ENCODE measurements around the gene AFG3L2. TPM values are rescaled to one million over a fixed set of nuclear protein-coding genes. Genes with fewer than 3 reads are reported as not detected.
"Not testable (repeated sequence)": the region's sequence is repeated elsewhere in the genome, so short reads cannot be mapped to it uniquely, and the experiment has no call there.

The AFG3L2 gene
- polyA plus RNA-seq (2012; ENCODE audit: insufficient read depth, insufficient read length): 42.8 TPM

DNA sequence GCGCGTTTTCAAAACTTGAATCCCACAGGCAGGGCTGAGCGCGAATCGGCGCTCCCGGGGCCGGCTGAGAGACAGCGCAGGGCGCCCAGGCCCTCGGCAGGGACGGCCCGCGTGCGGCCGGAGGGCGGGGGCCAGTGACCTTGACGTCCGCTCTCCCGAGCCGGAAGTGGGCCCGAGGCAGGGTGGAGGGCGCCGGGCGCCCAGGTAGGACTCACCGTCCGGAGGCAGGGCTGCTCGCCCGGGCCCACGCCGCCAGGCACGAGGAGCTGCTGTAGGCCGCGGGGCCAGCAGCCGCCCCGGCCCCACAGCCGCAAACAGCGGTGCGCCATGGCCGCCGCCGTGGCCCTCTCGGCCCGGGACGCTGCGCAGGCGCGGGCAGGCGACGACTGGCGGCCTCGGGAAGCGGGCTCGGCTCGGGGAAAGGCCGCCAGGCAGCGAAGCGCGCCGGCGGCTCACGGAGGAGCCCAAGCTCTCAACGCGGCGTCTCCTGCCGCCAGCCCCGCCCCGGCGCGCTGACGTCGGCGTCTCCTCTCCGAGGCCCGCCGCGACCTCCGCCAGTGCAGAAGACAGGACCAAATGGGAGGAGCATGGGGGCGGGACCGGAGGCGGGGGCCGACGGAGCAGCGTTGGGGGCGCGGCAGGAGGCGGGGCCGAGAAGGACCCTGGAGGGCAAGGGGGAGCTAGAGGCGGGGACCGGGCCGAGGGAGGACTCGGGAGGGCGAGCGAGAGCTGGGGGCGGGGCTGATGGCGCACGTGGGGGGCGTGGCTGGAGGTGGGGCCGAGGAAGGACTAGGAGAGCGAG is at the start of gene AFG3L2:
AFG3L2 (minus strand) TSS at position 474 of the 802 bp plus-strand sequence; CDS start at position 329, 145 bp downstream.
- DNase-seq (ENCODE audit: low read depth, low spot score): peak; percentile 95
- H3K4me3 ChIP-seq (ENCODE audit: low read length): peak within 1 kb of the TSS; percentile 63

GRCh38 chr18:12424252-12424651 is 47.2 kb upstream of the AFG3L2 start:
- no peak overlapping the region for H3K4me3 ChIP-seq (ENCODE audit: low read length)
- DNase-seq (ENCODE audit: low read depth, low spot score): no peak

GRCh38 chr18:12423820-12424219 is 46.8 kb upstream of the AFG3L2 start:
- DNase-seq (ENCODE audit: low read depth, low spot score): no peak
- H3K4me3 ChIP-seq (ENCODE audit: low read length): no peak overlapping the region

GRCh38 chr18:12423393-12423792 is 46.4 kb upstream of the AFG3L2 start:
- DNase-seq (ENCODE audit: low read depth, low spot score): no peak
- H3K4me3 ChIP-seq (ENCODE audit: low read length): no peak overlapping the region

DNA sequence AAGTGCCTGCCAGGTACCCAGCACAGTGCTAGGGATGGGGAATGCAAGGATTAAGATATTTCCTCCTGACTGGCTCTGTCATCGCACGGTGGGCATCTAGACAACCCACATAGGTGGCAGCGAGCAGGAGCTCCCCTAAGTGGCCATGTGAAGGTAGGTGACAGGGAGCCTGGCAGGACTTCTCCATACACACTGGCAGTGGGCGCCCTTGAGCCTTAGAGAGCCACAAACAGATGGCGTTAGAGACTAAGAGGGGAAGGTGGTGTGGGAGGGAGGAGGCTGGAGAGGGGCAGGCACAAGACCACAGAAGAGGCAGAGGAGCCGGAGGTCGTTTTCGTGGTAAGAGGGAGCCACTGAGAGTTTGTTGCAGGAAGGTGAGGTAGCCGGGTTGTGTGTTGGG is 45.9 kb upstream of the AFG3L2 start:
- H3K4me3 ChIP-seq (ENCODE audit: low read length): no peak overlapping the region
- DNase-seq (ENCODE audit: low read depth, low spot score): no peak

GRCh38 chr18:12421732-12422131 is 44.7 kb upstream of the AFG3L2 start:
- no peak for DNase-seq (ENCODE audit: low read depth, low spot score)
- H3K4me3 ChIP-seq (ENCODE audit: low read length): no peak overlapping the region

GRCh38 chr18:12420821-12421421 is 43.9 kb upstream of the AFG3L2 start:
- no peak overlapping the region for H3K4me3 ChIP-seq (ENCODE audit: low read length)
- DNase-seq (ENCODE audit: low read depth, low spot score): no peak

DNA sequence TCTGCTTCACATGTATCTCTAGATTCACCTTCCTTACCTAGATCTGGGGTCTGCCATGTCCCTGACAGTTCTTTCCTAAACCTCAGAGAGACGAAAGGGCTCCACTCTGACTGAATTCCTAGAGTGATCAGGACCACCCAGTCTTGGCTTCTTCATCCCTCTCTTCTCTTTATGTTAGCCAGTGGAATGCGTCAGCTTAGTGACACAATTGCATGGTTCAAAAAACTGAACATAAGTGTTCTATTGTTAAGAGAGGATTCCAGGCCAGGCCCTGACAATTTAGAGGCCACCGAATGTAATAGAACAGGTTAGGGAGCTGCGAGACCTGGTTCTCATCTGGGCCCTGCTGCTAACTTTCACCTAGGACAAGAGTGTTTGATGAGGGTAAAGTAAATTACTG is 40.7 kb upstream of the AFG3L2 start:
- no peak overlapping the region for H3K4me3 ChIP-seq (ENCODE audit: low read length)
- DNase-seq (ENCODE audit: low read depth, low spot score): no peak

DNA sequence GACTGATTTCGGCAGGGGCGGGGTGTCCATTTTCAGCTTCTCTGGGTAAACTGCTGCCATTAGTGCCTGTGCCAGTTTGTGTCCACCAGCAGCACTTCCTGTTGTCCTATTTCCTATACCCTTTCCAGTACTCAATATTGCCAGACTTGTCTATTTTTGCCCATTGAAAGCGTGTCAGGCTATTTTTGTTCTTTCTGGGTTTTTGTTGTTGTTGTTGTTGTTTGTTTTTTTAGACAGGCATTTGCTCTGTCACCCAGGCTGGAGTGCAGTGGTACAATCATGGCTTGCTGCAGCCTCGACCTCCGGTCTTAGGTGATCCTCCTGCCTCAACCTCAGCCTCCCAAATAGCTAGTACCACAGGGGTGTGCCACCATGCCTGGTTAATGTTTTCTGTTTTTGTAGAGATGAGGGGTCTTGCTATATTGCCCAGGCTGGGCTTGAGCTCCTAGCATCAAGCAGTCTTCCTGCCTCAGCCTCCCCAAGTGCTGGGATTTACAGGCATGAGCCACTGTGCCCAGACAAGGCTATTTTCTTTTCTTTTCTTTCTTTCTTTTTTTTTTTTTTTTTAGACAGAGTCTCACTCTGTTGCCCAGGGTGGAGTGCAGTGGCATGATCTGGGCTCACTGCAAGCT is 39.2 kb upstream of the AFG3L2 start:
- no peak overlapping the region for H3K4me3 ChIP-seq (ENCODE audit: low read length)
- DNase-seq (ENCODE audit: low read depth, low spot score): no peak

DNA sequence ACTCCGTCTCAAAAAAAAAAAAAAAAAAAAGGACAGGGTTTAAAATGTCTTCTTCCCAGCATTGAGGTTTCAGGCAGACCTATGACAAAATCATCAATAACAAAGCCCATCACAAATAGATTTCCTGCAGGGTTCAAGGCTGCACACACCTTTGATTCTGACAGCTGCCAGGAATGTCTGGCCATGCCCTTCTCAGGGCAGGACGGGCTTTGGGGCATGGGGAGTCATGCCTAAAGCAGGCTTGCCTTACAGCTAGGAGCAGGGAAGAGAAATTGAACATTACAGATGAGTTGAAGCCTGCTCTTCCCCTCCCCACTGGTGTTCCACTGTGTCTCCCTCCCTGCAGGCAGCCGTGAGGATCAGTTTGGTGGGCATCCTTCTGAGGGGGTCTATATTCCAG is 34.4 kb upstream of the AFG3L2 start:
- H3K4me3 ChIP-seq (ENCODE audit: low read length): no peak overlapping the region
- DNase-seq (ENCODE audit: low read depth, low spot score): no peak

DNA sequence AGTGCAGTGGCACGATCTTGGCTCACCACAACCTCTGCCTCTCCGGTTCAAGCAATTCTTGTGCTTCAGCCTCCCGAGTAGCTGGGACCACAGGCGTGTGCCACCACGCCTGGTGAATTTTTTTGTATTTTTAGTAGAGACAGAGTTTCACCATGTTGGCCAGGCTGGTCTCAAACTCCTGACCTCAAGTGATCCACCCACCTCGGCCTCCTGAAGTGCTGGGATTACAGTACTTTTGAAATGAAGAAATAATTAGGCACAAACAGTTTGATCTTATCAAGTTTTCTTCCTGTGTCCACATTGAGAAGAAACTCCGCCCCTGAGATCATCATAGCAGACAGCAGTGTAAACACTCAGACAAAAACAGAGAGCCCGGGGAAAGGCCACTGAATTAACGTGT is 33.7 kb upstream of the AFG3L2 start:
- not testable (repeated sequence) for DNase-seq (ENCODE audit: low read depth, low spot score); H3K4me3 ChIP-seq (ENCODE audit: low read length)

- DNase-seq (ENCODE audit: low read depth, low spot score): no peak
- H3K4me3 ChIP-seq (ENCODE audit: low read length): no peak overlapping the region
These were observed 33.1 kb upstream of the AFG3L2 start for GRCh38 chr18:12410081-12410481.

DNA sequence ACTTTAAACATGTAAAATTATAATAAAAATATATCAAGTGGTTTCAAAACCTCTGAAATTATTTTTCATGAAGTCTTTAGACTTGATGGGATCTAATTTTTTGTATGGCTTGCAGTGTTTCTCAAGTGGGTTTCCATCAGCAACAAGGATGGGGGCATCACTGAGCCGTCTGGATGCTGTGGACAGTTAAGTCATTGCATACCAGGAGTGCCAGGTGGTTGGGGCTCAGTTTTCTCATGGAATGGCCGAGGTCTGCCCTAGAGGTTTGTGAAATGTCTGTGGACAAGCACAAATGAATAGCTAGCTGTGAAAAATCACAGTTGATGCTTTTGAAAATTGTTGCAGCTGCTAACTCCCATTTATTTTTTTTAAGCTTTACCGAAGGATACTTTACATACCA is 32.4 kb upstream of the AFG3L2 start:
- no peak overlapping the region for H3K4me3 ChIP-seq (ENCODE audit: low read length)
- DNase-seq (ENCODE audit: low read depth, low spot score): no peak

DNA sequence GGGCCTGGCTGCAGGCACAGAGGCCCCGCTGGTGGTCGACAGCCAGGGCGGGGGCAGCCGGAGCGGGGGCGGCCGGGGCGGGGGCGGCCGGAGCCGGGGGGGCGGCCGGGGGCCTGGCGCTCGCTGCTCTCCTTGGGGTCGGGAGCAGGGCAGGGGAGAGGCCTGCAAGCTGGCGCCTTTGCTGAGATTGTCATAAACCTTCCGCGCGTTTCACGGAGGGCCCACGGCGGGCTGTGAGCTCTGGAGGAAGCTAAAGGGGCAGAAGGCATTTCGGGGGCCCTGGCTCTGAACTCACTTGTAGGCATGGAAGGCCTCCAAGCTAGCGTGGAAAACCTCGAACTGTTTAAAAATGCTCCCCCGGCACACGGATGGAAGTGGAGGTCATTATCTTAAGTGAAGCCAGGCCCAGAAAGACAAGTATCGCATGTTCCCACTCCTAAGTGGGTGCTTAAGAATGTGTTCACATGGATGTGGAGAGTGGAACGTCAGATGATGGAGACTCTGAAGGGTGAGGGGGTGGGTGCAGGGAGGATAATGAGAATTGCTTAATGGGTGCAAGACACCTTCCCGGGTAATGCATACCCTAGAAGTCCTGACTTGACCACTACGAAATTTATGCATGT is 31.3 kb upstream of the AFG3L2 start:
- DNase-seq (ENCODE audit: low read depth, low spot score): no peak
- H3K4me3 ChIP-seq (ENCODE audit: low read length): no peak overlapping the region

GRCh38 chr18:12406371-12407111 is 29.5 kb upstream of the AFG3L2 start:
- no peak overlapping the region for H3K4me3 ChIP-seq (ENCODE audit: low read length)
- no peak for DNase-seq (ENCODE audit: low read depth, low spot score)

- no peak for DNase-seq (ENCODE audit: low read depth, low spot score)
- no peak overlapping the region for H3K4me3 ChIP-seq (ENCODE audit: low read length)
These were observed 28.0 kb upstream of the AFG3L2 start for GRCh38 chr18:12405066-12405465.

DNA sequence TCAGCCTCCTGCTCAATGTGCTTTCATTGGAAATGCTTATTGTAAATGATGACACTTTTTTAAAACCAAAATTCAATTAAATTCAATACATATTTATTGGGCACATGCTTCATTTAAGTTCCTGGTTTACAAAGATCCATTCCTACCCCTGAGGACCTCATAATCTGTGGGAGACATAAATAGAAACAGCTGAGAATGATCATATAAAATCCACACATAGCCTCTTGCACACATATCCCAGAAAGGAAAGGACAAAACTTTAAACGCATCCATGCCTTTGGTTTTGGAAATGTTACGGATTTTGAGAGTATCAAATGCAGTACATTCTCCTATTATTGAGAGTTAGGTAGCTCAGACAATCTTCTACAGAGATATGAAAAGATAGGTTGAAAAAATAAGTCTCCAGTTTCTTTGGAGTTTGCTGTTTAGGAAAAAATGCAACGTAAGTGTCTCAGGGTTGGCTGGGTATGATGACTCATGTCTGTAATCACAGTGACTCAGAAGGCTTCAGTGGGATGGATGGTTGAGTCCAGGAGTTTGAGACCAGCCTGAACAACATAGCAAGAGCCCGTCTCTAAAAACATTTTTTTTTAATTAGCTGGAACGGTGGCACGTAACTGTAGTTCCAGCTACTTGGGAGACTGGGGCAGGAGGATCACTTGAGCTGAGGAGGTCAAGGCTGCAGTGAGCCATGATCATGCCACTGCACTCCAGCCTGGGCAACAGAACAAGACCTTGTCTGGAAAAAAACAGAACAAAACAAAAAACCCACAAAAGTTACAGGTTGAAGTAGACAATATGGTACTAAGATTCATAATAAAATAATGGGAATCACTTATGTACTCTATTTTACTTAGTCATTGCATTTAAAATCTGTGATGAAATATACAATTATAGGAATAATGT is 26.8 kb upstream of the AFG3L2 start:
- DNase-seq (ENCODE audit: low read depth, low spot score): no peak
- H3K4me3 ChIP-seq (ENCODE audit: low read length): no peak overlapping the region

DNA sequence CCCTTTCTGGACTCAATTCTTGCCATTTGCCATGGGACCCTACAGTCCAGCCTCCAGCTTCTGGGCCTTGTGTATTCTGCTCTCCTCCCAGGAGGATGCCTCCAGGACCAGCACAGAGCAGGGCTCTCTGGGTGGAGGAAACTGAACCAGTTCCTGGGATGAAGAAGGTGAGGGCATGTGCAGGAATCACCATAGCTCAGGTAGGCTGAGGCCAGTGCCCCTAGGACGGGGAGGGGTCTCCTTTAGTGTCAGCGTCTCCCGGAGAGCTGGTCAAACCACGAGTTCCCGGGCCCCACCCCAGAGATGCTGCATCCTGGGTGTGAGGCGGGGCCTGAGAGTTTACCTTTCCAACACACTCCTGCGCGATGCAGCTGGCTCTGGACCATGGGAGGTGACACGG is 24.9 kb upstream of the AFG3L2 start:
- H3K4me3 ChIP-seq (ENCODE audit: low read length): no peak overlapping the region
- DNase-seq (ENCODE audit: low read depth, low spot score): no peak

All from Jurkat, Clone E6-1 (cell line).